CD14-positive monocyte (primary cell): ENCODE measurements around the gene ARRB2. TPM values are rescaled to one million over a fixed set of nuclear protein-coding genes. Genes with fewer than 3 reads are reported as not detected.

Source experiments
- DNase-seq, 3 donors: peaks; one replicate each; pipeline ENCODE4 v3.0.0-alpha.2; 2011 to 2022
- H2AFZ ChIP-seq: 2 replicates; pipeline ENCODE4 v1.6.0; 2012; ENCODE audit warnings: mild to moderate bottlenecking, low read depth, low read length, inconsistent platforms; ENCODE audit not compliant: insufficient read depth, poor library complexity, severe bottlenecking
- H3K27ac ChIP-seq, 2 donors: 1 replicate in 1 of 2; 2 replicates in 1 of 2; pipeline ENCODE4 v1.5.1; 2012 to 2013; ENCODE audit warnings: low read length in 2 of 2, control low read depth in 1 of 2, inconsistent platforms in 1 of 2, low read depth in 1 of 2, mild to moderate bottlenecking in 1 of 2
- H3K27me3 ChIP-seq, 2 donors: one replicate each; pipeline versions ENCODE4 v1.6.0 to v1.6.1; 2011 to 2013; ENCODE audit warnings: low read length in 2 of 2; ENCODE audit not compliant: control insufficient read depth in 2 of 2, insufficient read depth in 2 of 2
- H3K36me3 ChIP-seq, 2 donors: replicated peaks in 1 of 2; 1 replicate in 1 of 2; 2 replicates in 1 of 2; pipeline versions ENCODE4 v1.5.1 to v1.6.1; 2012 to 2013; ENCODE audit warnings: low read length in 2 of 2, control low read depth in 1 of 2, inconsistent platforms in 1 of 2, mild to moderate bottlenecking in 1 of 2; ENCODE audit not compliant: insufficient read depth in 2 of 2, control insufficient read depth in 1 of 2
- H3K4me1 ChIP-seq, 2 donors: 1 replicate in 1 of 2; 2 replicates in 1 of 2; pipeline versions ENCODE4 v1.5.1 to v1.6.1; 2012 to 2013; ENCODE audit warnings: low read length in 2 of 2, control low read depth in 1 of 2, inconsistent platforms in 1 of 2, mild to moderate bottlenecking in 1 of 2, moderate library complexity in 1 of 2; ENCODE audit not compliant: insufficient read depth in 2 of 2, control insufficient read depth in 1 of 2
- H3K4me2 ChIP-seq: replicated peaks from 2 replicates; pipeline ENCODE3; 2012; ENCODE audit warnings: low read length, moderate library complexity, mild to moderate bottlenecking; ENCODE audit not compliant: poor library complexity, severe bottlenecking; ENCODE audit errors: extremely low read depth
- H3K4me3 ChIP-seq, 3 experiments: fragments of 200-600 bp in 1 of 3; sonication (generic) in 1 of 3; replicated peaks in 1 of 3; 1 replicate in 2 of 3; 2 replicates in 1 of 3; pipeline ENCODE4 v1.5.1; 2011 to 2013; ENCODE audit warnings: low read length in 3 of 3, mild to moderate bottlenecking in 3 of 3, control low read depth in 2 of 3, low read depth in 2 of 3, inconsistent platforms in 1 of 3, moderate library complexity in 1 of 3
- H3K79me2 ChIP-seq: 2 replicates; pipeline ENCODE4 v1.6.0; 2012; ENCODE audit warnings: mild to moderate bottlenecking, control low read depth, inconsistent platforms, low read length, moderate library complexity; ENCODE audit not compliant: insufficient read depth
- H3K9ac ChIP-seq: 2 replicates; pipeline ENCODE4 v1.6.0; 2017; ENCODE audit warnings: low read length, mild to moderate bottlenecking; ENCODE audit not compliant: insufficient read depth, poor library complexity, severe bottlenecking
- H3K9me3 ChIP-seq, 2 donors: replicated peaks in 1 of 2; 1 replicate in 1 of 2; 2 replicates in 1 of 2; pipeline versions ENCODE4 v1.5.1 to v1.6.1; 2012 to 2013; ENCODE audit warnings: low read length in 2 of 2, control low read depth in 1 of 2; ENCODE audit not compliant: control insufficient read depth in 1 of 2, insufficient read depth in 1 of 2
- H4K20me1 ChIP-seq: 2 replicates; pipeline ENCODE4 v1.6.0; 2012; ENCODE audit warnings: mild to moderate bottlenecking, low read length, control low read depth, moderate library complexity; ENCODE audit not compliant: insufficient read depth
- H3K27ac Mint-ChIP-seq, 7 donors: one replicate each; pipeline ENCODE4 v1.8.0; 2020; ENCODE audit warnings: mild to moderate bottlenecking in 7 of 7, mixed read lengths in 7 of 7, moderate library complexity in 6 of 7, inconsistent platforms in 2 of 7
- H3K27me3 Mint-ChIP-seq, 3 donors: one replicate each; pipeline ENCODE4 v1.8.0; 2021 to 2022; ENCODE audit warnings: low read depth in 3 of 3, mild to moderate bottlenecking in 3 of 3, mixed read lengths in 3 of 3, moderate library complexity in 3 of 3, inconsistent platforms in 1 of 3
- H3K36me3 Mint-ChIP-seq, 2 donors: one replicate each; pipeline ENCODE4 v1.8.0; 2020; ENCODE audit warnings: mixed read lengths in 2 of 2, inconsistent platforms in 1 of 2, mild to moderate bottlenecking in 1 of 2
- H3K4me1 Mint-ChIP-seq: one replicate; pipeline ENCODE4 v1.8.0; 2020; ENCODE audit warnings: mild to moderate bottlenecking, mixed read lengths
- H3K4me3 Mint-ChIP-seq, 2 donors: one replicate each; pipeline ENCODE4 v1.8.0; 2020; ENCODE audit warnings: mild to moderate bottlenecking in 2 of 2, mixed read lengths in 2 of 2, moderate library complexity in 1 of 2
- H3K9me3 Mint-ChIP-seq, 7 donors: one replicate each; pipeline ENCODE4 v1.8.0; 2020 to 2022; ENCODE audit warnings: mixed read lengths in 7 of 7, mild to moderate bottlenecking in 6 of 7, moderate library complexity in 6 of 7, inconsistent platforms in 2 of 7
- CTCF ChIP-seq: fragments of 200-600 bp; IDR thresholded peaks from one replicate; pipeline ENCODE4 v1.8.0; 2022; ENCODE audit warnings: antibody characterized with exemption, mild to moderate bottlenecking
- WGBS: methylation state at CpG from one replicate; pipeline ENCODE4 v1.1.5; 2013; ENCODE audit warnings: missing lambda C conversion rate; ENCODE audit not compliant: insufficient coverage; 5-methylcytosine and 5-hydroxymethylcytosine counted together
- intact Hi-C, 2 donors: fragments of 100-400 bp; cut with micrococcal nuclease; formaldehyde crosslinking; loops; one replicate each; pipeline versions ENCODE4 v1.15.0 to v1.15.1; 2023
- polyA plus RNA-seq, 3 donors: library from polyadenylated mRNA; depleted of rRNA in 1 of 3; unstranded in 2 of 3; stranded (reverse) in 1 of 3; fragments of 300-500 nt in 2 of 3; fragments of >200 nt in 1 of 3; fragmentation: Illumina TruSeq in 2 of 3; gene quantifications; 1 replicate in 2 of 3; 2 replicates in 1 of 3; pipeline ENCODE4 v1.2.3, GENCODE V29; 2012 to 2021

ARRB2 gene
- polyA plus RNA-seq, 3 donors: 134 to 760 (median 150) TPM

GRCh38 chr17:4735876-4736651 is 25.6 kb downstream of the ARRB2 start:
- H3K4me1 Mint-ChIP-seq: peaks cover 78% of the 10 kb centered on the region
- Histone ChIP-seq H3K27me3 (peaks cover 3 to 28% of the 10 kb centered on the region in 2 donors), H4K20me1 (no peaks in the 10 kb centered on the region), H3K4me2 (peak overlapping the region; percentile 50), H3K4me3 (peak overlapping the region in 1 of 3 experiments; percentile 80), H3K27ac (peak overlapping the region; percentile 88 to 96), H3K9ac (peak overlapping the region; percentile 23), H3K79me2 (no peaks in the 10 kb centered on the region), H3K36me3 (peaks cover 0 to 13% of the 10 kb centered on the region in 2 donors), H3K9me3 (no peaks in the 10 kb centered on the region), H3K4me1 (peaks cover 73 to 86% of the 10 kb centered on the region in 2 donors), H2AFZ (no peak overlapping the region)
- WGBS: 2% methylated on average over 7 of the region's 9 CpGs
- H3K27me3 Mint-ChIP-seq: peaks cover 24 to 38% (median 34%) of the 10 kb centered on the region in 3 donors
- intact Hi-C loops: loop anchor here in 1 of 2 donors (1.0 kb wide), 1 partner anchor 30 kb away; no protein-coding TSS in a partner anchor
- peaks cover 0 to 18% (median 7%) of the 10 kb centered on the region in 7 donors for H3K9me3 Mint-ChIP-seq
- H3K27ac Mint-ChIP-seq: peak overlapping the region; percentile 97 to 99 (median 99)
- H3K4me3 Mint-ChIP-seq: peak overlapping the region; percentile 59 to 71
- DNase-seq: peak; percentile 95 to 99 (median 97)
- TF ChIP-seq CTCF: no peak
- H3K36me3 Mint-ChIP-seq: peaks cover 54 to 59% of the 10 kb centered on the region in 2 donors

GRCh38 chr17:4738136-4739121 is 28.0 kb downstream of the ARRB2 start:
- H3K27me3 Mint-ChIP-seq: peaks cover 36 to 50% (median 48%) of the 10 kb centered on the region in 3 donors
- H4K20me1 ChIP-seq: no peaks in the 10 kb centered on the region
- H3K36me3 Mint-ChIP-seq: peaks cover 46 to 51% of the 10 kb centered on the region in 2 donors
- peaks cover 56% of the 10 kb centered on the region for H3K4me1 Mint-ChIP-seq
- intact Hi-C loops: loop anchor here in 1 of 2 donors (2.0 kb wide), 1 partner anchor 52 kb away; no protein-coding TSS in a partner anchor
- no peaks in the 10 kb centered on the region for H3K9me3 ChIP-seq
- H3K79me2 ChIP-seq: no peaks in the 10 kb centered on the region
- H3K4me2 ChIP-seq: peak overlapping the region; percentile 71
- H3K9ac ChIP-seq: peak overlapping the region; percentile 80
- no peak overlapping the region for H2AFZ ChIP-seq
- H3K4me3 ChIP-seq: peak overlapping the region; percentile 46 to 78 (median 76)
- H3K27me3 ChIP-seq: peaks cover 3 to 44% of the 10 kb centered on the region in 2 donors
- WGBS: 10% methylated on average over 37 of the region's 41 CpGs
- peaks cover 0 to 18% (median 8%) of the 10 kb centered on the region in 7 donors for H3K9me3 Mint-ChIP-seq
- DNase-seq: peak in 2 of 3 donors; percentile 29 to 69
- H3K27ac Mint-ChIP-seq: peak overlapping the region; percentile 68 to 96 (median 89)
- peaks cover 0 to 13% of the 10 kb centered on the region in 2 donors for H3K36me3 ChIP-seq
- H3K4me3 Mint-ChIP-seq: peak overlapping the region; percentile 95 to 99
- peaks cover 55 to 66% of the 10 kb centered on the region in 2 donors for H3K4me1 ChIP-seq
- H3K27ac ChIP-seq: peak overlapping the region; percentile 57 to 79
- no peak for TF ChIP-seq CTCF
